Measurements from ENCODE around the gene FHAD1.

The FHAD1 gene

DNA sequence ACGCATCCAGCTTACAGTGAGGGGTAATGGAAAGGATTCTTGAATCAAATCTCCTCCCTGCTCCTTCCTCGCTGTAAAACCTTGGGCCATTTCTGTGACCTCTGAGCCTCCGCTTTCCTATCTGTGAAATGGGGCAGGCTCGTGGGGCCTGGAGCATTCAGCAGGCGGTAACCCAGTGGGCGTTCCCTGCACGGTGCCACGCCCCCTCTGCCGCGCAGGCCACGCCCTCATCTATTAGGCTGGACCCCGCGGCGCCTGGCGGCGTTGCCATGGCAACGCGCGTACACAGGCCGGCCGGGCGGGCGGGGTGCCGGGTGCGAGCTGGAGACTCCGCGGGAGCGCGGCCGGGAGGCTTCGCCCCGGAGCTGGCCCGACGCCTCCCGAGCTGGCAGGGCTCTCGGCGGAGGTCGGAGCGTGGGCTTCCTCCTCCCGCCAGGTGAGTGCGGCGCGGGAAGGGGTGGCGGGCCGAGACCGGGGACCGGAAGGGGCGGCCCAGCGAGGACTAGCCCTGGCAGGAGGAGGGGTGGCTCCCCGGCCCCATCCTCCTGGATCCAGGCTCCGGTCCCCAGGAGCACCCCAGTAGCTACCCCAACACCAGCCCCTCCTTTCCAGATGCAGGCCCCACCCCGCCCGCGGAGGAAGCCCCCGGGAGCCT, at the start of gene FHAD1:
Gene FHAD1 (plus strand): TSS at position 264 of the 655 bp plus-strand sequence. CDS start 4,562 bp downstream, outside the sequence.
- in situ Hi-C loops (cut with HindIII; ENCODE audit: low sequenced_read_pairs), result no loop called here

DNA sequence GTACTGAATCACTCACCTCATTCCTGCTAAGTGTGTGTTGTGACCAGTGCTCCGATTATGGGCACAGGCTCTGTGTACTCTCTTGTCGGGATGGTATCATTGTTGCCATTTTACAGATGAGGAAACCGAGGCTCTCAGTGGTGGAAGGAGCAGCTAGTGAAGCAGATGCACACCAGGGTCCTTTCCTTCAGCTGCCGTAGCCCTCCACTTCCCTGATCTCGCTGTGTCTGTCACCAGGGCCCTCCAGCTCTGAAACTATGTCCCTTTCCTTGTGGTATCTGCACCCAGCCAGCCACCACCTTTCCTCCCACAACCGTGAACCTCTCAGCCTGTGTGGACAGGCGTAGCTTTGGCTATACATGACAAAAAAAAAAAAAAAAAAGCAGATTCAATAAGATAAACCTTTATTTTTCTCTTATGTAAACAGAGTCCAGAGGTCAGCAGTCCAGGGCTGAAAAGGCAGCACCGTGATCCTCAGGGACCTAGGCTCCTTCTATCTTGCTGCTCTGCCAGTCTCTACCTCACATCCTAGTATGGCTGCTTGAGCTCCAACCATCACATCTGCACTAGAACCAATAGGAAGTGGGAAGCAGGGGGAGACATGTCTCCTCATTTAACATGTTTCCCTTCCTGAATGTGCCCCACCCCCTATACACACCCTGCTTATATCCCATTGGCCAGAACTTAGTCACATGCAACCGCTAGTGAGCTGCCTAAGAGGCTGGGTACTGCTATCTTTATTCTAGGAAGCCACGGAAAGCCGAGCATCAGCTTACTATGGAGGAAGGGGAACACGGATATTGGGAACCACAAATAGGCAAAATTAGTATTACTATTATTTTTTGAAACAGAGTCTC, 49.2 kb upstream of the FHAD1 start:
- in situ Hi-C loops (cut with HindIII; ENCODE audit: low sequenced_read_pairs), result no loop called here

DNA sequence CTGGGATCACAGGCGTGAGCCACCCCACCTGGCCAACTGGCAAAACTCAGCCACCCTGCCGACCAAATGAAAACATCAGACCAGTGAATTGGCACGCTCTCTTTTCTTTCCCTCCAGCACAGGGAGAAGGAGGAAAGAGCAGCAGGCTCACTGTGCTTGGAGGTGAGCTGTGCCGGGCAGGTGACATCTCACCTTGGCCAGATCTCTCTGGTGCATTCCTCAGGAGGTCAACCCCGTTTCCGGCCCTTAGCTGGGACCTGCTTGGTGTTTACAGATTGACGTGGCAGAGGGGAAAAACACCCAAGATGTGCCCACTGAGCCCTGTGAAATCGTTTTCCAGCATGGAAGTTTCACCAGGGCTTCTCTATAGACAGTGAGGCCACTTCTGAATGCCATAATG, 48.3 kb upstream of the FHAD1 start:
- in situ Hi-C loops (cut with HindIII; ENCODE audit: low sequenced_read_pairs), result no loop called here

DNA sequence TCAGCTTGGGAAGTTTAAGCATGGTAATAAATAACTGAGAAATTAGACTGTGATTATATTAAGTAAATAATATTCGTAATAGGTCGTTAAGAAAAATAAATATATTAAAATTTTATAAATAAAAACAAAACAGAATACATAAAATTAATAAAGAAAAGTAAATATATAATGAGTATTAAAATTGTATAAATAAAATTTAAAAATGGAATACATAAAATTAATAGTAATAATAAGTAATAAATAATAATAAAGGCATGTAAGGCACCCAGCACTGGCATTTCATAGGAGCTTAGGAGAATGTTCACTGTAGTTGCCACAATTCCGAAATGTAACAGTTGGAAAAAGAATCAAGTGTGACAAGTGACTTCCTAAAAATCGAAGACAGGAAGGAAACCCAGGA, 45.8 kb upstream of the FHAD1 start:
- in situ Hi-C loops (cut with HindIII; ENCODE audit: low sequenced_read_pairs), result no loop called here

DNA sequence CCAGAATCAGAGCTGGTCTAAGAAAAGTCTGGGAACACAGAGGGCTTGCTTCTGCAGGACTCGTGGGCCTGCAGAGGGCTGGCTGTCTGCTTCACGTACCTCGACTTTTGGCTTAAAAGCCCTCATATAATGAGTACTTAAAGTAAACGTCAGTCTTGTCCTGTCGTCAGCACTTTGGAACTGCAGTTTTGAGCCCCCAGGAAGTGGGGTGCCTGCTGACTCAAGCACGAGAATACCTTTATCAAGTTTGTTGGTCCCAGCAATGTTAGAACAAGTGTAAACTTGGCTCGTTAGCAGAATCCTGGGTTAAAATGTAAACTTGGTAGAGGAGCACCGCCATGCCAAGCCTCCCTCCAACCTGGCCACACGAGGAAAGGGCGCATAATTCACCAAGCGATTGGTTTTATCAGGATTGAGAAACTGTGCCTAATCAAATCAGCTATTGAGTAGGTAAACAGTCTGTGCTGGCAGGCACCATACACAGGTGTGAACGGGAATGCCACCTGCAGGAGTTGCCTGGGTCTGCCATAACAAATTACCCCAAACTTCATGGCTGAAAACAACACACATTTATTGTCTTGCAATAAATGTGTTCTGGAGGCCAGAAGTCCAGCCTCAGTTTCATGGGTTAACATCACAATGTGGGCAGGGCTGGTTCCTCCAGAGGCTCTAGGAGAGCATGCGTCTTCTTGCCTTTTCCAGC, 45.0 kb upstream of the FHAD1 start:
- in situ Hi-C loops (cut with HindIII; ENCODE audit: low sequenced_read_pairs), result no loop called here

DNA sequence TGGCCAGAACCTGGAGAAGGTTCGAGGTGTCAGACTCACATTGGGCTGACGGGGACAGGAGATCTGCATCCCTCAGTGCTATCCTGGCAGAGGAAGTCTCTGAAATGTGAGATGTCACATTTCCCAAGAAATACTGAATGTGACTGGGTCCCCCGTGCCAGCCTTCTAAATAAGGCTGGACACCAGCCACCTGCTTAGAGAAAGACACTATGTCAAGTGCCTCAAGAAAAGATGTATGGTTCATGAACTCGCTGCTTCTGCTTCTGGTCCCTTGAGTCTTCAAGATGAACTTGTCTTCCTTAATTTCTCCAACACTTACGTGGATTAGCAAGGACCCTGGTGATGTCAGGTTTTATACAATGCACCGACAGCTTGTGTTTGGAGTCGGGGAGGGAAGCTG, 42.1 kb upstream of the FHAD1 start:
- in situ Hi-C loops (cut with HindIII; ENCODE audit: low sequenced_read_pairs), result no loop called here

DNA sequence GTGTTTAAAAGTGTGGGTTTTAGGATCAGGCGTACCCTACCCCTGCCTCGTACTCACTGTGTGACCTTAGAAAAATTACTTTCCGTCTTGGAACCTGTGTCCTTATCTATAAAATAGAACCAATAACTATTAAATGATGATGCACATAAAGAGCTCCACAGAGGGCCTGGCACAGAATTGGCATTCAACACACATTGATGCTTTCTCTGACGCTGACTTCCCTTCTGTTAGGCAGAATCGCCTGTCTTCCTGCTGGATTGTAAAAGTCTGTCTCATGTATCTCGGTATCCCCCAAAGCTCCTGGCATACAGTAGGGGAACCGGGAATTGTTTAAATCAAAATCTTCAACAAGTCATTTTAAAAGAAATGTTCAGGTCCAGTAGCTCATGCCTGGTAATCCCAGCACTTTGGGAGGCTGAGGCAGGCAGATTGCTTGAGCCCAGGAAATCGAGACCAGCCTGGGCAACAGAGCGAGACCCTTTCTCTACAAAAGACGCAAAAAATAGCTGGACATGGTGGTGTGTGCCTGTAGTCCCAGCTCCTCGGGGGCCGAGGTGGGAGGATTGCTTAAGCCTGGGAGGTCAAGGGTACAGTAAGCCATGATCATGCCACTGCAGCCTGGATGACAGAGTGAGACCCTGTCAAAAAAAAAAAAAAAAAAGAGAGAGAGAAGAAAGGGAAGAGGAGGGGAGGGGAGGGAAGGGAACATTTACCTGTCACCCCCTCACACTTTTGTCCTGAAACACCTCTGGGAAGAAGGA, 41.3 kb upstream of the FHAD1 start:
- in situ Hi-C loops (cut with HindIII; ENCODE audit: low sequenced_read_pairs), result no loop called here

DNA sequence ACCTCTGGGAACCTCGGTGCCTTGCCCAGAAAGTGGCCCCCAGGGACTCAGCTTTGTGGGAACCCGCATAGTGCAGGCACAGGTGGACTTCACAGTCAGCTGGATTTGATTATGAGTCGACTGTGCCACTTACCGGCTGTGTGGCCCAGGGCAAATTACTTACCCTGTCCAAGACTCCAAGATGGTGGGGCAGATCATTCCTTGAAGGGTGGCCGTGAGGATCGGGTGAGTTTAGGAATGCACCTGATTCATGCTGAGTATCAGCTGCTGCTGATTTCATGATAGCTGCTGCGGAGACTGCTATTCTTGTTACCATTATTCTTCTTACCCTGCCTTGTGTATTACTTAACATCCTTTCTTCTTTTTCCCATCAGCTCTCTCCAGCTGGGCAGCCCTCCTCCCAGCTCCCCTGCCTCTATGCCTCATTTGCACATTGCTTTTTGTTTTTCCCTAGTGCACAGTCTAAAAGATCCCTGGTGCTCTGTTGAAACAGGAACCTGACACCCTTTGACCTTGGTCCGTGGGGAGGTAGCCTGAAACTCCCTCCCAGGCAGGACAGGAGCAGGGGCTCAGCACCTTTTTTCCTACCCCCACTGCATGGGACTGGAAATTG, 40.5 kb upstream of the FHAD1 start:
- in situ Hi-C loops (cut with HindIII; ENCODE audit: low sequenced_read_pairs), result no loop called here

DNA sequence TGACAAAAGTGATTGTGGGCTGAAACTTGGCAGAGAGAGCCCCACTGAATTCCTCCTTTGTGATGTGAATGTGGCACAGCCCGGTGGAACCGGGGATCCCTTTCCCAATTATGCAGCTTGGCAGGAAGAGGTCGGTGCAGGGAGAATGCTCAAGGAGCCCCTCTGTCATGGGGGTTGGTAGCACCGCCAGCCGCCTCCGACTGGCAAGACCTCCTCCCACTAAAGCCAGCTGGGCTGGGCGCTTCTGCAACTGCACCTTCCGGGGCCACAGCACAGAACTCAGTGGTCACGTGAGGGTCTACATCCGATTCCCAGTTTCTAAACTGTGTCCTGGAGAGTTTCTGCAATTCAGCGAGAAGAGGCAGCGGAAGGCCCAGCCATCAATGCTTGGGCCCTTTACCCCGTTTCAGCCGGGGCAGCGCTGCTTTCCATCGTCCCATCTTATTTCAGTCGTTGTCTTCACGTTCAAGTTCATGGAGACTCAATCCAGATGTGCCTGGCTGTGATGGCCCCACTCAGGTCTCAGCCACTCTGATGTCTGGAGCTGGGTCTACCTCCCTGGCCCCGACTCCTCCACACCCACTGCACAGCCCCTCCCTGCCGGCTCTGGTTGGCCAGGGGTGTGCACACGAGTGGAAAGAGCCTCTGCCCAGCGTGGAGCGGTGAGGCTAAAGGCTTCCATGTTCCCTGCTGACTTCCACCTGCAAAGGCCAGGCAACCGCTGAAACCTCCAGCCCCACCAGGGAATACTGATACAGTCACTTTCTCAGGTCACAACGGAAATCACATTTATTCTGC, 39.8 kb upstream of the FHAD1 start:
- in situ Hi-C loops (cut with HindIII; ENCODE audit: low sequenced_read_pairs), result no loop called here

DNA sequence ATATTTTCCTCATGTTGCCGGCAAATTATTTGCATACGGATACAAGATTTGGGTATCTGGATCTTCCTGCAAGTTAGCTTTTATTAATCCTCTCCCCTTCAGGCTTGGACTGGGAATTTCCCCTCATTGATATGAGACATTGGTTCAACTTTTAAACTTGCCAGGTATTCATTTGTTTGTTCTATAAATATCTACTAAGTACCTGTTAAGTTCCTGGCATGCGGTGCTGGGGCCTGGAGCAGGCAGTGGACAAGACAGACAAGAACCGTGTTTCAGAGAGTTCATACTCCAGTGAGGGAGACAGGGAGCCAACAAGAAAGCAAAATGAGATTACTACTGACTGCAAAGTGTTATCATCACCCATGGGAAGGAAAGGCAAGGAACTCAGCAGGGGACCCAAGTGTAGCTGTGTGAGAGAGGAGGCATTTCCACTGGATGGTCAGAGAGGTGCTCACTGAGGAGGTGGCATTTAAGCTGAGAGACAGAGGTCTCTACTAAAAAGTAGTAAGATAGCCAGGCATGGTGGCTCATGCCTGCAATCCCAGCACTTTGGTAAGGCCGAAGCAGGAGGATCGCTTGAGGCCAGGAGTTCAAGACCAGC, 39.1 kb upstream of the FHAD1 start:
- in situ Hi-C loops (cut with HindIII; ENCODE audit: low sequenced_read_pairs), result no loop called here

DNA sequence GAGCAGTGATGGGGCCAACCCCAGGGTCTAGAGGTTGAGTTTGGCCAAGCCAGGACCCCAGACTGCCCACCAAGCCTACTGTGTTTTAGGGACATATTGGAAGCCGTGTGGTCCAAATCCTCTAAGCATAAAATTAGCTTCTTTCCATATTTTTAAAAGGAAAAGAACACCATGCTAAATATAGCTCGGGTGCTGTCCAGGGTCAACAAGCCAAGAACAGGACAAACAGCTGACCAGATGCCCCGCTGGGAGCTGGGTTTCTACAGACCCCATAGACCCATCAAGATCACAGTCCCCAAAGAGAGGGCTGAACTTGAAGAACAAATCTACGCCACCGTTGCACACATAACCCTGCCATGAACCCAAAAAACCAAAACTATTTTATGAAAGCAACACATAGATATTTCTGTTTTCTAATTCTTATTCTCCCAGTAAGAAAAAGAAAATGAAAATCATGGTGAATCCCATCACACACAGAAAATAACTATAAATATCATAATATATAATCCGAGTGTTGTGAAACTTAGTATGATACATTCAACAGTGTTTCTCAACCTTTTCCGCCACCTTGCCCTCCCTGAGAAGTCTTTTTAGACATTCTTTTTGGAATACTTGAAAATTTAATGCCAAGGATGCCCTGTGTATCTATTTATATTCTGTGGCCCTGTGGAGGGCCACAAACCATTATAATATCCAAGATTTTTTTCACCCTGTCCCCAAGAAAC, 36.2 kb upstream of the FHAD1 start:
- in situ Hi-C loops (cut with HindIII; ENCODE audit: low sequenced_read_pairs), result no loop called here

DNA sequence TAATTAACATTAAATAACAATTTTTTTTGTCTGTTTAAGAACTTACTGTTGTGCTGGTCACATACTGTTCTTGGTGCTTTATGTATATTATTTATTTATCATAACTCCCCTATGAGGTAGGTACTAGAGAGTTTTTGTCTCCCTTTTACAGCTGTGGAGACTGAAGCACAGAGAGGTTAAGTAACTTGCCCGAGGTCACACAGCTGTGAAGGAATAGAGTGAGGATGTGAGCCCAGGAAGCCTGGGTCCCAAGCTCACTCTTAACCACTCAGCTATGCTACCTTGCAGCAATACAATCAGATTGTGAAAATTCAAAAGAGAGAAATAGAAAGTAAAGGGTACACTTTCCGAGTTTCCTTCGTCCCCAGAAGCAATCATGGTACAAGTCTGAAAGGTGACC, 35.6 kb upstream of the FHAD1 start:
- in situ Hi-C loops (cut with HindIII; ENCODE audit: low sequenced_read_pairs), result no loop called here

DNA sequence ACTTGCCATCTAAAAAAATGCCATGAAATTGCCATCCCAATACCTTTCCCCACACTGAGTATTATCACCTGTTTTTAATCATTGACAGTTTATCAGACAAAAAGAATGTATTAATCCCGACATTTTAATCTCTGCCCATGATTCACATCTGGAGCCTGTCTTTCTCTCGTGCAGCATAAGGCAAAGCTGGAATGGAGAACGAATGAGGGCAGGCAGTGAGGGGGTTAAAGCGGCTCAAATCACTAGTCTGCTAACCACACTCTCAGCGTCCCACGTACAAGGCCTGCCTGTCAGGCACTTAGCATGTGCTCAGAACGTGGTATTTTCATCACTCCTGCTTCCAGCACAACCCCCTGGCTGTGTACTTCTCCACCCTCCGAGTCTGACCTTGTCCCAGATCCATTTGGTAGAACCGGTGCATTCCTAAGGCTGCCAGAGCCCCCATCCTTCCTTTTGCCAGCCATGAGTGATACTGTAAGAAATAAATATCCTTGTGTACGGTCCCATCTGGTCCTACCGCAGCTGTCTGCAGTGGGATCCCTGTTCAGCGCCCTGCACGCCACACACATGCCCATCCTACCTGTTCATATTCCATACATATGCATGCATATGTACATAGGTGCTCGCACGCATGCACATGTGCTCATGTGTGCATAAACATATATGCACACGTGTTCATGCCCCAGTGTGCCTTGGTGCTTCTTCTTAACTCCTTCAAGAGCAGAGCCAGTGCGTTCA, 34.6 kb upstream of the FHAD1 start:
- in situ Hi-C loops (cut with HindIII; ENCODE audit: low sequenced_read_pairs), result no loop called here

DNA sequence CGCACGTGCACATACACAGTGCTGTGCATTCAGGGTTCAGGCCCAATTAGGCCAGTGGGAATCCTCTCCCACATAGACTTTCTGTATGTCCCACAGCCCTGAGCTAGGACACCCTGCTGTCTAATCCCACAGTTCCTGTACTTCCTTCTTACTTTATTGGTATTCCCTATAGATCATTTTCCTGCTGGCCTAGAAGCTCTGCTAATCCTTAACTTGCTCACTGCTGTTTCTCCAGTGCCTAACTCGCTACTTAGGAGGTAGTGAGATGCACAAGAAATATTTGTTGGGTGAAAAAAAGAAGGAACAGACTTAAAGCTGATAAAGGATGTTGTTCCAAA, 34.1 kb upstream of the FHAD1 start:
- in situ Hi-C loops (cut with HindIII; ENCODE audit: low sequenced_read_pairs), result no loop called here

DNA sequence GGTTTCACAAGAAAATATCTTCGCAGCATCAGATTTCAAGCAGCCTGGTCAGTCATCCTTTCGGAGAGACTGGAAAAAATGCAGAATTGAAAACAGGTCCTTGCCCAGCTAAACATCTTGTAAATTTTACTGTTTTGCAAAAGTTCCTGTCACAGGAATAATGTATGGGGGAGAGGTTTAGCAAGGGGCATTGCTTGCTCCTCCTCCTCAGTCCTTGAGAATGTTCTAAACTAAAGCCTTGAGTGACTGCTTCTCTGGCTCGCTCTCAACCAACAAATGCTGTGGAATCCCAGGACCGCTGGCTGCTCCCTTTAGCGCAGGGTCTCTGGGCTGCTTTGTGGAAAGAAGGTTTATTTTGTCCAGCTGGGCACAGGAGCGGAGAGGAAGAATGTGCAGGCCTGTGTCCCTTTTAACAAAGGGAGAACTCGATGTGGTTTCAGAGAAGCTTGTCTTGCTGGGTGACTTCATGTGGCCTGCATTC, 33.6 kb upstream of the FHAD1 start:
- in situ Hi-C loops (cut with HindIII; ENCODE audit: low sequenced_read_pairs), result no loop called here

DNA sequence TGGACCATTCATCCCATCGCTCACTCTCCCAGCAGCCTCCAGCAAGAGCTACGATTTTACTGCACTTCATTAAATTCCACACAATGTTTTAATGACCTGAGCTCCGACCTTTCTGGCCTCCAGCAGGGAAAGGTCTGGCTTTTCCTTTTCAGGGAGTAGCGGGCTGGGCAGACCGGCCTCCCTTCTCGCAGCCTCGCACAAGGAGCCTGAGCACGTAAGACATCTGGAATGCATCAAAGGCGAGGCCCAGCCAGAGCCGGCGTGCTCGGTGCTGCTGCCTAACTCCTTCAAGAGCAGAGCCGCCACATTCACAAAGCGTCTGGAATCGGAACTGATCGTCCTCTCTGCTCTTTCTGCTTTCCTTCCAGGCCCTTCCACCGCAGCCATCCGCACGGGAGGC, 32.5 kb upstream of the FHAD1 start:
- in situ Hi-C loops (cut with HindIII; ENCODE audit: low sequenced_read_pairs), result no loop called here

DNA sequence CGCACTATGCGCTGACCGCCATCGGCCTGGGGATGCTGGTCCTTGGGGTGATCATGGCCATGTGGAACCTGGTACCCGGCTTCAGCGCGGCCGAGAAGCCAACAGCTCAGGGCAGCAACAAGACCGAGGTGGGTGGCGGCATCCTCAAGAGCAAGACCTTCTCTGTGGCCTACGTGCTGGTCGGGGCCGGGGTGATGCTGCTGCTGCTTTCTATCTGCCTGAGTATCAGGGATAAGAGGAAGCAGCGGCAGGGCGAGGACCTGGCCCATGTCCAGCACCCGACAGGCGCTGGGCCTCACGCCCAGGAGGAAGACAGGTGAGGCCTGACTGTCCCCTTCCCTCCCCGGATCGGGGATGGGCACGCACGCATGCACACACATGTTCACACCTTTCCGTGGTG, 31.9 kb upstream of the FHAD1 start:
- in situ Hi-C loops (cut with HindIII; ENCODE audit: low sequenced_read_pairs), result no loop called here

DNA sequence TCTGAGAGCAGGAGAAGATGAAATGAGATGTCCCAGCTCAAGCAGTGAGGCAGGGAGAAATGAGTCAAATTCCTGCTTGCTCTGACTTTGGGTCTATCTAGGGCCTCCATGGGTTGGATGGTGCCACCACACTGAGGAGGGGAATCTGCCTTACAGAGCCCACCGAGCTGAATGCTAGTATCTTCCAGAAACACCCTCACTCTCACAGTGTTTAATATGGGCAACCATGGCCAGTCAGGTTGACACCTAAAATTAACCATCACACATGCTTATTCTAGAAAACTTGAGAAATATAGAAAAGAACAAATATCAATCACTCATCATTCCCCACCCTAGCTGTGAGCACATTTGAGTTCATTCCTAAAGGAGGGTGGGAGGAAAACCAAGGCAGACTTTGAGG, 29.4 kb upstream of the FHAD1 start:
- in situ Hi-C loops (cut with HindIII; ENCODE audit: low sequenced_read_pairs), result no loop called here
